Hippocampal formation (tissue), 2 donors: ENCODE measurements around the gene TRAF5.
"Not testable (repeated sequence)": the region's sequence is repeated elsewhere in the genome, so short reads cannot be mapped to it uniquely, and the experiment has no call there.

Experiments
- DNase-seq, 2 donors: peaks; one replicate each; lab custom pipeline; 2025; lab: John Stamatoyannopoulos, UW

TRAF5 gene

DNA sequence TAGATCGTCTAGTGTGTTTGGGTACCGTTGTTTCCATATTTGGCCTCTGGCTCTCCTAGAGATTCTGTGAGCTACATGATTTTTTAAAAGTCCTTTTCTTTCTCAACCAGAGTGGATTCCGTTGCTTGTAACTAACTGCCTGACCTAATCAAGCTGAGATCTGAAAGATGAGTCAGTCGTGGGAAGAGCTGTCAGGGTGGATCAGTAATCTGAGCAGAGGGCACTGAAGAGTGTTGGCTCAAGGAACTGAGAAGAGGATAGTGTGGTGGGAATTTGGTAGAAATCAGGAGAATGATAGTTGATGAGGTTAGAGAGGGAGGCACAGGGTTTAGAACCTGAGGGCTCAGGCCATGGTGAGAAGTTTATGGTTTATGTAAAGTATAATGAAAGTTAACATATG is 52.2 kb downstream of the TRAF5 start:
- DNase-seq: no peak

DNA sequence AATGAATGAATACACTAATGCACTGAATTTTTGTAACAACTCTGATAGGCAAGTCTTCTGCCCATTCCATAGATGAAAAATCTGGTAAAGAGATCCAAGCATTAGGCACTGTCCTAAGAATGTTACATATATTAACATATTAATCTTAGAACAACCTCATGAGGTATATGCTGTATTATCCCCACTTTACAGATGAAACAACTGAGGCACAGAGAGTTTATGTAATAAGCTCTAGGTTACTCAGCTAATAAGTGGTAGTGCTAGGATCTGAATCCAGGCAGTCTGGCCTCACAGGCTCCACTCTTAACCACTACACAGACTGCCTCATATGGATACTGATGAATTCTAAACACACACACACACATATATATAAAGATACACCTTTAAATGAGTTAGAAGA is 52.8 kb downstream of the TRAF5 start:
- no peak for DNase-seq

DNA sequence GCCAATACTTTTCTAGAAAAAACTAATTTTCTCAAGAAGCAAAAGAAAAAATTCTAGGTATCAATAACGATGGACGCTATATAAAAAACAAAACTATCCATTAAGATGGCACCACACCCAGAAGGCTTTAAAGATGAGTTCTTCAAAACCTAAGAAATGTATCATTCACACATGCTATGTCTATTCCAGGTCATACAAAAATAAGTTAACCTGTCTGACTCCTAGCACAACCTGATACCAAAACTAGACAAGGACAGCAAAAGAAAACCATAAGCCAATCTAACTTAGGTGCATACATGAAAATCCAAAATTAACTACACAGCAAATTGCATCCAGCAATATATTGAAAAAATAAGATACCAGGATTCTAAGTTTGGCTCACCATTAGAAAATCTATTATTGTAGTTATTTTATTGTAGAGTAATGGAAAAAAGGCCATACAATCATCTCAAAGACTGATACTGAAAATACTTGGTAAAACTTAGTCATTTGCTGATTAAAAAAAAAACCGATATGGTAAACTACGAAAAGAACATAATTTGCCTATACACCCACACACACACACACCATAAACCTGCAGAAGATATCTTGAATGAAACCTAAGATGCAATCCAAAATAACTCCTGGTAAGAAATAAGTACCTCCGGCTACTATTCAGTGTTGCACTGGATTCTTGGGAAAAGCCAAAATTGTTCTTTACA is 55.0 kb downstream of the TRAF5 start:
- no peak for DNase-seq

DNA sequence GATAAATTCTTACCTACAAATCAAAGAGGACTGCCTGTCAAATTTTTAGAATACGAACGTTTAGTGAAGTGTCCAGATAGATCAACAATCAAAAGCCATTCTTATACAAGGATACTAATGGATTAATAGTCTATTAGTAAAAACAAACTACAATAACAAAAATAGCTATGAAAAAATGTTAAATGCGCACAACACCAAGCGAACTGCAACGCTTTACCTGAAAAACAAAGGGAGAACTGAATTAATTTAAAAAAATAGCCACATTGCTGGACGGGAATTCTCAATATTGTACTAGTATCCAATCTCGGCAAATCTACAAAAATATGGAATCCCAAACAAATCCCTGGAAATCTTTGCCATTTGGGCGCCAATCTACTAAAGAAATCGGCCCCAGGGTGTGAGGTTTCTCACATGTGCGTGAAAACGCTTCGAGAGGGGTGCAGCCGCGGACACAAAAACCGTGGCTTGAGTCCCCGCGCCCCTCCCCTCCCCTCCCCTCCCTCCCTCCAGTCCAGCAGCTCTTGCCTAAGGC is 55.6 kb downstream of the TRAF5 start:
- DNase-seq: no peak

DNA sequence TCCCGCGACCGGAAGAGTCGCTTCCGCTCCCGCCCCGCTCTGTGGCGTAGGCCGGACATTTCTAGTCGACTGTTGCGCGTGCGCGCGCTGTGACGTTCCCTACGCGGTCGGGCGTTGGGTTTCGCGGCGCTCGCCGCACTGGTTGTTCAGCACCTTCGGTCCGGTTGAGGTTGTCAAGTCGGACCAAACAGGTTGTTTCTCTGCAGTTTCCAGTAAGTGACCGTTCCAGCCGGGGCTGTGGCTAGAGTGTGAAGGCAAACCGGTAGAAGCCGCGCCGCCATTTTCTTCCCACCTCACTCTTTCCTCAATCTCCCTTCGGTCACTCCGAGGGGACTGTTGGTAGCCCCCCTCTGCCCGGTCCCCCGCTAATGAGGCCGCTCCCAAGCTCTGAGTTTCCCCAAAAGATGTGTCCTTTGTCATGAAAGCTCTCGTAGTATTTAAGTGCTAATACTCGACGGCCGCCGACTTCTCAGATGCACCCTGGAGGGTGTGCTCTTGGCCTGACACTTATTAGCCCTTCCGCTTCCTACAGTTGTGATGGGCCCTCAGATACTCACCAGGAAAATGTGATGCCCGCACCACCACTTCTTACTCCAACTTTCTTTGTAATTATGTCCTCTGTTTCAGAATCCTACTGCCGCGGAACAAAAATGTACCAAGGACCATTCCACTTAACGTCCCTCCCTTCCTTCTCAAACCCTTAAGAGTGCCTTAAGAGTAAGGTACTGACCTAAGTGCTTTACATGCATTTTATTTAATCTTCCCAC is 56.3 kb downstream of the TRAF5 start:
- DNase-seq: peak; percentile 90

DNA sequence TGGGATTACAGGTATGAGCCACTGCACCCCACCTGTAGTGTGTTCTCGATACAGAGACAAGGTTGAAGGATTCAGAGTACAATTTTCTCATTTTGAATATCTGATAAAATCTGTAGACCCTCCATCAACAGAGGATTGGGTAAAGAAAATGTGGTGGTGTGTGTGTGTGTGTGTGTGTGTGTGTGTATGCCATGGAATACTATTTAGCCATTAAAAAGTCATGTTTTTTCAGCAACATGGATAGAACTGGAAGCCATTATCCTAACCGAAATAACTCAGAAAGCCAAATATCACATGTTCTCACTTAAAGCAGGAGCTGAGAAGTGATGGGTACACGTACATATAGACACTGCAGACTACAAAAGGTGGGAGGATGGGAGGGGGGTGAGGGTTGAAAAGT is 57.9 kb downstream of the TRAF5 start:
- DNase-seq: no peak

DNA sequence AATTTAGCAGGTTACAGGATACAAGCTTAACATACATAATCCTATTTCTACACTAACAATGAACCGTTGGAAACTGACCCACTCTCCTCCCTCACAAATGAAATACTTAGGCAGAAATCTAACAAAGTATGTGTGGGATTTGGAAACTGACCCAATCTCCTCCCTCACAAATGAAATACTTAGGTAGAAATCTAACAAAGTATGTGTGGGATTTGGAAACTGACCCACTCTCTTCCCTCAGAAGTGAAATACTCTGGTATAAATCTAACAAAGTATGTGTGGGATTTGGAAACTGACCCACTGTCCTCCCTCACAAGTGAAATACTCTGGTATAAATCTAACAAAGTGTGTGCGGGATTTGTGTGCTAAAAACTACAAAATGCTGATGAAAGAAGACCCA is 60.3 kb downstream of the TRAF5 start:
- DNase-seq: no peak

DNA sequence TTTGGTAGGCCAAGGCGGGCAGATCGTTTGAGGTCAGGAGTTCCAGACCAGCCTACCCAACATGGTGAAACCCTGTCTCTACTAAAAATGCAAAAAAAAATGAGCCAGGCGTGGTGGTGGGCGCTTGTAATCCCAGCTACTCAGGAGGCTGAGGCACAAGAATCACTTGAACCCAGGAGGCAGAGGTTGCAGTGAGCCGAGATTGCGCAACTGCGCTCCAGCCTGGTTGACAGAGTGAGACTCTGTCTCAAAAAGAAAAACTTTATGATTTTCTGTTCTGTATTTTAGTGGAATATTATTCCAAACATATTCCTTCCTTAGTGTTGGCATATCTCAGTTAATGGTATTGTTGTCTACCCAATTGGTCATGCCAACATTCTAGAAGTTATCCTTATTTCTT is 64.2 kb downstream of the TRAF5 start:
- not testable (repeated sequence) for DNase-seq

DNA sequence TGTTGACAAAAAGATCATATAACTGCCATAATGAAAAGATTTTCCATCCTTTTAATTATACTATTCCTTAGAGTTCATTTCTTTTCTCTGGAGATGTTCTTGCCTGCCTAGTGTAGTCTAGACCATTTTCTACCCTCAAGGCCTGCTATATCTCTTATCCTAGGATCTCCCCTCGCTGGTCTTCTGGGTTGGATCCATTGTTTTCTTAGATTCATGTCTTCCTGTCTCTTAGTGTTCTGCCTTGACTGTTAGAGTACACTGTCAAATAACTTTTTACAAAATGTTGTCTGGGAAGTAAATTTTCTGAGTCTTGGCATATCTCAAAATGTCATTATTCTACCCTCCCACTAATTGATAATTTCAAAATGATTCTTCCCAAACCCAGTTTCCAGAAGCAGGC is 66.6 kb downstream of the TRAF5 start:
- no peak for DNase-seq

DNA sequence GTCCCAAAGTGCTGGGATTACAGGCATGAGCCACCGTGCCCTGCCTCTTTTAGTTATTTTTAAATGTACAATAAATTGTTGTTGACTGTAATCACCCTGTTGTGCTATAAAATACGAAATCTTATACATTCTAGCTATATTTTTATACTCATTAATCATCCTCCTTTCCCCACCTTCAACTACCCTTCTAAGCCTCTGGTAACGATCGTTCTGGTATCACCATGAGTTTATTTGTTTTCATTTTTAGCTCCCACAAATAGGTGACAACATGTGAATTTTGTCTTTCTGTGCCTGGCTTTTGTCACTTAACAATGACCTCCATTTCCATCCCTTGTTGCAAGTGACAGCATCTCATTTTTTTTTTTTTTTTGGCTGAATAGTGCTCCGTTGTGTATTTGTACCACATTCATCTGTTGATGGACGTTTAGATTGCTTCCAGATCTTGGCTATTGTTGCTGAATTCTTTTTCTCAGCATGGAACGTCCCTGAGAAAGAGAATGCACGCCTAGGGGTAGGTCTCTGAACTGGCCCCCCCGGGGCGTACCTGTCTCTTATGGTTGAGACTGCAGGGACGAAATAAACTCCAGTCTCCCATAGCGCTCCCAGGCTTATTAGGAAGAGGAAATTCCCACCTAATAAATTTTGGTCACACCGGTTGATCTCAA is 71.8 kb downstream of the TRAF5 start:
- not testable (repeated sequence) for DNase-seq

DNA sequence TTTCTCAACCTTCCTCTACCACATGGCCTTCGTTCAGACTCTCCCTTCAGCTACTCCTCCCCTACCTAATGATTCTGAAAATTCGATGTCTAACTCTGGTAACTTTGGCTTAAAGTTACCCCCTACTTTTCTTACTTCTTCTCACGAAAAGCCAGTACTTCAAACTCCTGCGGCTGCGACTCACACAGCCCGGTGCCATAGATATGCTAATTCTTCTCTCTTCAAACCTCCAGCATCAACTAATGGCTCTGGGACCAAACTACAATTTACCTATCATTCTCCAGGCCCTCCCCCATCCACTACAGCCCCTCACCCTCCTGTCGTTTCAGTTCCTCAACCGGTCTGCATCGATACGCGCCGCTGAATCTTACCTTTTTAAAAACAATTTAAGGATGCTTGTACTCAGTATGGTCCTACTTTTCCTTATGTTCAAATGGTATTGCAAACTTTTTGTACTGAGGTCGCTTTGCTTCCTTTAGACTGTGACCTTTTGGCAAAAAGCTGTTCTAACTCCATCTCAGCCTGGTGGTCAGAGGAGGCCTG is 73.3 kb downstream of the TRAF5 start:
- not testable (repeated sequence) for DNase-seq

DNA sequence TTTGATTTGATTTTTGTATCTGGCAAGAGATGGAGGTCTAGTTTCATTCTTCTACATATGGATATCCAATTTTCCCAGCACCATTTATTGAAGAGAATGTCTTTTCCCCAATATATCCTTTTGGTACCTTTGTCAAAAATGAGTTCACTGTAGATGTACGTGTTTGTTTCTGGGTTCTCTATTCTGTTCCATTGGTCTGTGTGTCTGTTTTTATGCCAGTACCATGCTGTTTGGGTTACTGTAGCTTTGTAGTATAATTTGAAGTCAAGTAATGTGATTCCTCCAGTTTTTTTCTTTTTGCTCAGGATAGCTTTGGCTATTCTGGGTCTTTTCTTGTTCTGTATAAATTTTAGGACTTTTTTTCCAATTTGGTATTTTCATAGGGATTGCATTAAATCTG is 75.1 kb downstream of the TRAF5 start:
- DNase-seq: not testable (repeated sequence)

DNA sequence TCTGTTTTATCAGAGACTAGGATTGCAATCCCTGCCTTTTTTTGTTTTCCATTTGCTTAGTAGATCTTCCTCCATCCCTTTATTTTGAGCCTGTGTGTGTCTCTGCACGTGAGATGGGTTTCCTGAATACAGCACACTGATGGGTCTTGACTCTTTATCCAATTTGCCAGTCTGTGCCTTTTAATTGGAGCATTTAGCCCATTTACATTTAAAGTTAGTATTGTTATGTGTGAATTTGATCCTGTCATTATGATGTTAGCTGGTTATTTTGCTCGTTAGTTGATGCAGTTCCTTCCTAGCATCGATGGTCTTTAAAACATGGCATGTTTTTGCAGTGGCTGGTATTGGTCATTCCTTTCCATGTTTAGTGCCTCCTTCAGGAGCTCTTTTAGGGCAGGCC is 79.5 kb downstream of the TRAF5 start:
- not testable (repeated sequence) for DNase-seq

DNA sequence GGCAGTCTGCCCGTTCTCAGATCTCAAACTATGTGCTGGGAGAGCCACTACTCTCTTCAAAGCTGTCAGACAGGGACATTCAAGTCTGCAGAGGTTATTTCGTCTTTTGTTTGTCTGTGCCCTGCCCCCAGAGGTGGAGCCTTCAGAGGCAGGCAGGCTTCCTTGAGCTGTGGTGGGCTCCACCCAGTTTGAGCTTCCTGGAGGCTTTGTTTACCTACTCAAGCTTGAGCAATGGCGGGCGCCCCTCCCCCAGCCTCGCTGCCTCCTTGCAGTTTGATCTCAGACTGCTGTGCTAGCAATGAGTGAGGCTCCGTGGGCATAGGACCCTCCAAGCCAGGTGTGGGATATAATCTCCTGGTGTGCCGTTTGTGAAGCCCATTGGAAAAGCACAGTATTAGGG is 81.1 kb downstream of the TRAF5 start:
- not testable (repeated sequence) for DNase-seq

DNA sequence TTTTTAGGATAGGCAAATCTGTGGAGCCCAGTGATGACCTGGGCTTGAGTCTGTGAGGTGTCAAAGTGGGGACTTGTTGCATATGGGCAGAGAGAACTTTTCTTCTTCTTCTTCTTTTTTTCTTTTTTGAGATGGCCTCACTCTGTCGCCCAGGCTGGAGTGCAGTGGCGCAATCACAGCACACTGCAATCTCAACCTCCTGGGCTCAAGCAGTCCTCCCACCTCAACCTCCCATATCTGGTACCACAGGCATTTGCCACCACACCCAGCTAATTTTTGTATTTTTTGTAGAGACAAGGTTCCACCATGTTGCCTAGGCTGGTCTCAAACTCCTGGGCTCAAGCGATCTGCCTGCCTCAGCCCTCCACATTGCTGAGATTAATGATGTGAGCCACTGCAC is 85.0 kb downstream of the TRAF5 start:
- no peak for DNase-seq

DNA sequence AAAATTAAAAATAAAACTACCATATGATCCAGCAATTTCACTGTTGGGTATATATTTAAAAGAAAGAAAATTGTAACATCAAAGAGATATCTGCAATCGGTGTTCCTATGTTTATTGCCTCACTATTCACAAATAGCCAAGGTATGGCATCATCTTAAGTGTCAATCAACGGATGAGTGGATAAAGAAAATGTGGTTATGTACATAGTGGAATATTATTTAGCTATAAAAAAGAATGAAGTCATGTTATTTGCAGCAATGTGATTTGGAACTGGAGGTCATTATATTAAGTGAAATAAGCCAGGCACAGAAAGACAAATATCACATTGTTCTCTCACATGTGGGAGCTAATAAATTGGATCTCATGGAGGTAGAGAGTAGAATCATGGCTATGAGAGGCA is 89.1 kb downstream of the TRAF5 start:
- DNase-seq: no peak

DNA sequence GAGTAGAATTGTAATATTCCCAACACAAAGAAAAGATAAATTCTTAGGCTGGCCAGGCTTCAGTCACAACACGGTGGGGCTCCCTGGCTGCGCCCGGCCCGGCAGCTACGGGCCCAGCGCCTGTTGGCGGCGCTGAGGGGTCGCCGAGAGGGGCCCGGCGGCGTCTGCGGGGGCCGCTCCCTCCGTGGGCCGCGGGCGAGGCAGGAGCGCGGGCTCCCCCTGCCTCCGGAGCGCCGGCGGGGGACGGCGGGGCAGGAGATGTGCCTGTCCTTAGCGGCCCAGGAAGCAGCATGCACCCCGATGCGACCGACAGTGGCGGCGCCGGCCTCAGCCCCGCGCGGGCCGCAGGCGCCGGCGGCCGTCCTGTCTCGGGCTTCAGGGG is 89.6 kb downstream of the TRAF5 start:
- DNase-seq: peak in 1 of 2 donors; percentile 10

DNA sequence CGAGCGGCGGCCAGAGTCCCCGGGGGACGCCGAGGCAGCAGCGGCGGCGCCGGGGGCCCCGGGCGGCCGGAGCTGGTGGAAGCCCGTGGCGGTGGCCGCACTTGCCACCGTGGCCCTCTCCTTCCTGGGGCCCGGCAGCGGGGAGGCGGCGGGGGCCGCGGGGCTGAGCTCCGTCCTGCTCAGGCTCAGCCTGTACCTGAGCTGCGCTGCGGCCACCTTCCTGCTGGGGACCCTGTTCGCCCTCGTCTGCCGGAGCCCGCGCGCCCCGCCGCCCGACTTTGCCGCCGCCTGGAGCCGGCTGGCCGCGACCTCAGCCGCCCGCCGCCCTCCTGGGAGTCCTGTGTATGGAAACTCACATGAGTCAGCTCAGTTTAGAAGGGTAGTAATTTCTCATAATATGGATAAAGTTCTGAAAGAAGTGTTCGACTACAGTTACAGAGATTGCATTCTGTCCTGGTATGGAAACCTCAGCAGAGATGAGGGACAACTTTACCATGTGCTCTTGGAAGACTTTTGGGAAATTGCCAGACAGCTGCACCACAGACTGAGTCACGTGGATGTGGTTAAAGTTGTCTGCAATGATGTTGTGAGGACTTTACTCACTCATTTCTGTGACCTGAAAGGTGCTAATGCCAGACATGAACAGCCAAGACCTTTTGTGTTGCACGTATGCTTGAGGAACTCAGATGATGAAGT is 90.1 kb downstream of the TRAF5 start:
- DNase-seq: peak in 1 of 2 donors; percentile 1

DNA sequence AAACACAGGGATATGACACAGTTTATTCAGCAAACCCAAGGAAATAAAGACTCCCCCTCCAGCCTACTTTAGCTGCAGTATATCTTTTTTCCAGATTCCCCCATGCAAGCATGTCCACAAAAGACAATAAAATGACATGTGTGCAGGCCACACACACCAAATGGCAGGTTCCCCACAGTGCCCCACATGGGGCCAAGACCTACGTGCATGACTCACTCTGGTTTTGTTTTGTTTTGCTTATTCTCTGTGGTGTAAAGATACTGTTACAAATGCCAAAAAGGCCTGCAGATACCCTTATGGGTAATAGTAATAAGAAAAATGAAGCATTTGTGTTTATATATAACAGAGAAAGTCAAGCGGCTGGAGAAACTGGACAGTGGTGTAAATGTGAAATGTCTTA is 93.8 kb downstream of the TRAF5 start:
- no peak for DNase-seq

DNA sequence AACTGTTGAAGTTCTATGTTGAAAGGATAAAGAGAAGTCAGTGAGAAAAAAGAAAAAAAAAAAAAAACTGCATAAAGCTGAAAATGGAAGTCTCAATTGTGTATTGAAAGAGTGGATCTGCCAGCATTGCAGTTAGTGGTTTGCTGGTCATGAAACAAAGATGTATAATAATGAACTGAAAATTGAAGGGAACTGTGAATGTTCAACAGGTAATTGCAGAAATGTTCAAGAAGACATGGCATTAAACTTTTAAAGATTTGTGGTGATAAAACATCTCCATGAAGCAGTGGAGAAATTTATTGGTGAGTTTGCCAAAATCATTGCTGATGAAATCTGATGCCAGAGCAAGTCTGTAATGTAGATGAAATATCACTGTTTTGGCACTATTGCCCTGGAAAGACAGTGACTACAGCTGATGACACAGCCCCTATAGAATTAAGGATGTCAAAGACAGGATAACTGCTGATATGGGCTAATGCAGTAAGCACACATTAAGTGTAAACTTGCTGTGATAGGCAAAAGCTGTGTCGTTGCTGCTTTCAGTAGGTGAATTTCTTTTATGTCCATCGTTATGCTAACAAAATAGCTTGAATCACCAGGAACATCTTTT is 94.3 kb downstream of the TRAF5 start:
- DNase-seq: no peak

DNA sequence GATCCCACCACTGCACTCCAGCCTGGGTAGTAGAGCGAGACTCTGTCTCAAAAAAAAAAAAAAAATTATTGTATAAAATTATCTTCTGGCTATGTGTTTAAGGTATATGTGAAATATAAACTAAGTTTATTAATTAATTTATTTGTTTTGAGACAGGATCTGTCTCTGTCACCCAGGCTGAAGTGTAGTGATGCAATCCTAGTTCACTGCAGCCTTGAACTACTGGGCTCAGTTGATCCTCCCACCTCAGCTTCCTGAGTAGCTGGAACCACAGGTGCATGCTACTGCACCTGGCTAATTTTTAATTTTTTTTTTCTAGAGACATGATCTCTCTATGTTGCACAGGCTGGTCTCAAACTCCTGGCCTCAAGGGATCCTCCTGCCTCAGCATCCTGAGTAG is 97.4 kb downstream of the TRAF5 start:
- DNase-seq: no peak
